Ascending aorta (tissue), 2 donors: ENCODE results near the gene NKG7. TPM values are rescaled to one million over a fixed set of nuclear protein-coding genes. Genes with fewer than 3 reads are reported as not detected.
A peak's percentile ranks its signal among the peaks of the same experiment; 100 is the strongest.

ENCODE experiments used
- DNase-seq, 2 donors: peaks; one replicate each; pipeline ENCODE4 v3.0.0-alpha.2; 2019; ENCODE audit warnings: low spot score in 2 of 2
- H3K27ac ChIP-seq, 2 donors: fragments of 200-600 bp; sonication (generic); one replicate each; pipeline ENCODE4 v1.5.1; 2016 to 2017; ENCODE audit warnings: mild to moderate bottlenecking in 1 of 2
- H3K27me3 ChIP-seq: fragments of 200-600 bp; sonication (generic); one replicate; pipeline ENCODE4 v1.5.1; 2017
- H3K36me3 ChIP-seq, 2 donors: fragments of 200-600 bp; sonication (generic); one replicate each; pipeline ENCODE4 v1.5.1; 2016
- H3K4me1 ChIP-seq, 2 donors: fragments of 200-600 bp; sonication (generic); one replicate each; pipeline ENCODE4 v1.5.1; 2016 to 2017; ENCODE audit warnings: mild to moderate bottlenecking in 1 of 2
- H3K4me3 ChIP-seq, 2 donors: fragments of 200-600 bp; sonication (generic); one replicate each; pipeline ENCODE4 v1.5.1; 2016 to 2017; ENCODE audit warnings: mild to moderate bottlenecking in 1 of 2
- H3K9me3 ChIP-seq, 2 donors: fragments of 200-600 bp; sonication (generic); one replicate each; pipeline ENCODE4 v1.5.1; 2016
- intact Hi-C: fragments of 100-400 bp; cut with DNase I; formaldehyde crosslinking; loops from one replicate; pipeline ENCODE4 v1.15.1; 2023
- total RNA-seq: library from RNA; depleted of rRNA; stranded (reverse); fragments of >200 nt; gene quantifications from one replicate; pipeline ENCODE4 v1.1.0, GENCODE V29; 2016
- TF ChIP-seq, protein P1 (sequence below), 3 experiments: fragments of 200-600 bp in 2 of 3; fragments of 450-650 bp in 1 of 3; sonication (generic) in 2 of 3; IDR thresholded peaks; one replicate each; pipeline ENCODE4 v1.5.1; 2016 to 2019; ENCODE audit warnings: antibody characterized with exemption in 3 of 3, mild to moderate bottlenecking in 1 of 3, moderate library complexity in 1 of 3

The NKG7 gene
- total RNA-seq, 1 donor from 2014 or later: 30.2 TPM

DNA sequence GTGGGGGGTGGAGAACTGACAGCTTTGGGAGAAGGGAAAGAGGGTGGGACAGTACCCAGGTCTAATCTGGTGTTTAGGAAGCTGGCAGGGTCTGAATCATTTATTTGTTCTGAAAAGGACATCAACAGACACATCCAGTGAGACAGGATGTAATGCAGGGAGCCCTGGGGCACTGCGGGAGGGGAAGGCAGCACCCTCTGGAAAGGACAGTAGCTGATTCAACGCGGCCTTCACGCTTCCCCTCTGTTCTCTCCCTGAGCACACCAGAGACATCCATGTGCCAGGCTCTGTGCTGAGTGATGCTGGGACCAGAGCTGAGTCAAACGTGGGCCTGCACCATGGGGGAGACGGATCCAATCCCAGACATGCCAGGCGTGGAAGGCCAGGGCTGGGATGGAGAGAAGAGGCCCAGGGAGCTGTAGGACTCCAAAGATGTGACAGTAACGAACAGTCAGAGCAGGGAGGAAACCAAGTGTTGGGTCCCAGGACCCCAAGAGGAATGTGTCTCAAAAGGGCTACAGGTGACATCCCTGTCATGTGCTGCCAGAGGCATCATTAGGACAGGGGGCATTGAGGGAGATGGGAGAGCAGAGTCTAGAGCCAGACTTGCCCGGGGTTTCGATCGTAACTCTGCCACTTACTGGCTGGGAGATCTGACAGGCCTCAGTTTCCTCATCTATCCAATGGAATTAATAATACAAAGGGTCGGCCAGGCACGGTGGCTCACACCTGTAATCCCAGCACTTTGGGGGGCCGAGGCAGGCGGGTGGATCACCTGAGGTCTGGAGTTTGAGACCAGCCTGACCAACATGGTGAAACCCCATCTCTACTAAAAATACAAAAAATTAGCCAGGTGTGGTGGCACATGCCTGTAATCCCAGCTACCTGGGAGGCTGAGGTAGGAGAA is 8.0 kb downstream of the NKG7 start:
- intact Hi-C loops: loop anchor here (5.0 to 10.0 kb wide), 7 partner anchors 230 to 980 kb away; partner anchors contain the start of genes ASPDH, CTU1, JOSD2 and POLD1
- H3K4me3 ChIP-seq: peak overlapping the region in 1 of 2 donors; percentile 82
- TF ChIP-seq, protein P1, sequence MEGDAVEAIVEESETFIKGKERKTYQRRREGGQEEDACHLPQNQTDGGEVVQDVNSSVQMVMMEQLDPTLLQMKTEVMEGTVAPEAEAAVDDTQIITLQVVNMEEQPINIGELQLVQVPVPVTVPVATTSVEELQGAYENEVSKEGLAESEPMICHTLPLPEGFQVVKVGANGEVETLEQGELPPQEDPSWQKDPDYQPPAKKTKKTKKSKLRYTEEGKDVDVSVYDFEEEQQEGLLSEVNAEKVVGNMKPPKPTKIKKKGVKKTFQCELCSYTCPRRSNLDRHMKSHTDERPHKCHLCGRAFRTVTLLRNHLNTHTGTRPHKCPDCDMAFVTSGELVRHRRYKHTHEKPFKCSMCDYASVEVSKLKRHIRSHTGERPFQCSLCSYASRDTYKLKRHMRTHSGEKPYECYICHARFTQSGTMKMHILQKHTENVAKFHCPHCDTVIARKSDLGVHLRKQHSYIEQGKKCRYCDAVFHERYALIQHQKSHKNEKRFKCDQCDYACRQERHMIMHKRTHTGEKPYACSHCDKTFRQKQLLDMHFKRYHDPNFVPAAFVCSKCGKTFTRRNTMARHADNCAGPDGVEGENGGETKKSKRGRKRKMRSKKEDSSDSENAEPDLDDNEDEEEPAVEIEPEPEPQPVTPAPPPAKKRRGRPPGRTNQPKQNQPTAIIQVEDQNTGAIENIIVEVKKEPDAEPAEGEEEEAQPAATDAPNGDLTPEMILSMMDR (IDR thresholded peaks at IDR 0.05): no peak

DNA sequence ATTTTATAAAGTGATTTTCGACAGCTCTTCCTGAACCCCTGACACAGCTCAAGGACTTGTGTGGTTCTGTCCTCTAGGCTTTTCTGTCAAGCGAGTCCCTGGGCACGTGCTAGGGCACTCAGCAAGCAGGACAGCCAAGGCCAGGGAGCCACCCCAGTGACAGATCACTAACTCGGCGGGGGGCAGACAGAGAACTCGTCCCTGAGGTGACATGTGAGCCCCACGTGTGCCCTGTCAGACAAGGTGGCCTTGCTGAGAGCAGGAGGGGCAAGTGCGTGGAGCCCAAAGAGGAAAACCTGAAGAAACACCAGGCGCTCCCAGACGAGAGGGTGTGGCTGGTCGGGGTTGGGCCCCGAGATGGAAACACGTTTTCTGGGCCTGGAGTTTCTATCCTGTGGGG is 11.2 kb downstream of the NKG7 start:
- DNase-seq: no peak
- intact Hi-C loops: loop anchor here (10.0 kb wide), 6 partner anchors 234 to 976 kb away; partner anchors contain the start of genes ASPDH, CTU1, JOSD2 and POLD1

More for the DNA sequence above, 8.0 kb downstream of the NKG7 start:
- no peaks in the 10 kb centered on the region for H3K27me3 ChIP-seq
- H3K27ac ChIP-seq: peak overlapping the region in 1 of 2 donors; percentile 83
- no peaks in the 10 kb centered on the region for H3K36me3 ChIP-seq
- peaks cover 11 to 17% of the 10 kb centered on the region in 2 donors for H3K4me1 ChIP-seq
- no peaks in the 10 kb centered on the region for H3K9me3 ChIP-seq
- no peak for DNase-seq

GRCh38 chr19:51359294-51359693 is 13.2 kb downstream of the NKG7 start:
- peaks cover 5 to 7% of the 10 kb centered on the region in 2 donors for H3K4me1 ChIP-seq

More for the DNA sequence above, 11.2 kb downstream of the NKG7 start:
- no peaks in the 10 kb centered on the region for H3K27me3 ChIP-seq
- no peak overlapping the region for H3K27ac ChIP-seq
- no peaks in the 10 kb centered on the region for H3K9me3 ChIP-seq
- TF ChIP-seq, protein P1 (IDR thresholded peaks at IDR 0.05): no peak
- no peaks in the 10 kb centered on the region for H3K36me3 ChIP-seq
- H3K4me1 ChIP-seq: peaks cover 11 to 13% of the 10 kb centered on the region in 2 donors
- no peak overlapping the region for H3K4me3 ChIP-seq

DNA sequence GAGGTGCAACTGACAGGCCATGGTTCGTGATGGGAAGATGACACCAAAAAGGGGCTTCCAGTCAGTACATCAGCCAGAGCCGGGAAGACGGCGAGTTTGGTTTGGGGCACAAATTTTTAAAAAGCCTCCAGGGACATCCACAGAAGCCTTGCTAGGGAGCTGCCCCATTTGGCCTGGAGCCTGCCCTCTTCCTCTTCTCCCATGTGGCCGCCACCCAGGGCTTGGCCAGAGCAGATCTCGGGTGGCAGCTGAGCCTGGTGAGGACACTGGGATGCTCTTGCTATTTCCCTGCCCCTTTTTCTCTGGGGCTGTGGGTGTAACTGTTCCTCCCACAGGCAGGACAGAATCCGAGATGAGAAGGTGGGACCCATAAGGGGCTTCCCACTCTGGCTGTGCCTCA is 14.5 kb downstream of the NKG7 start:
- TF ChIP-seq, protein P1 (IDR thresholded peaks at IDR 0.05): no peak
- Histone ChIP-seq H3K4me1 (peaks cover 5% of the 10 kb centered on the region in 2 donors), H3K27ac (no peak overlapping the region), H3K27me3 (no peaks in the 10 kb centered on the region), H3K9me3 (no peaks in the 10 kb centered on the region), H3K4me3 (no peak overlapping the region), H3K36me3 (peaks cover 2 to 3% of the 10 kb centered on the region in 2 donors)
- no peak for DNase-seq
- intact Hi-C loops: no loop called here

More at GRCh38 chr19:51359294-51359693, 13.2 kb downstream of the NKG7 start:
- TF ChIP-seq, protein P1 (IDR thresholded peaks at IDR 0.05): no peak
- H3K27ac ChIP-seq: no peak overlapping the region
- H3K9me3 ChIP-seq: no peaks in the 10 kb centered on the region
- no peak for DNase-seq
- H3K27me3 ChIP-seq: no peaks in the 10 kb centered on the region
- H3K4me3 ChIP-seq: no peak overlapping the region
- no peaks in the 10 kb centered on the region for H3K36me3 ChIP-seq
- intact Hi-C loops: no loop called here

- no peak for DNase-seq
- no peak overlapping the region for H3K4me3 ChIP-seq
- H3K36me3 ChIP-seq: peaks cover 9 to 12% of the 10 kb centered on the region in 2 donors
- TF ChIP-seq, protein P1 (IDR thresholded peaks at IDR 0.05): no peak
- intact Hi-C loops: no loop called here
- H3K27ac ChIP-seq: no peak overlapping the region
- no peaks in the 10 kb centered on the region for H3K9me3 ChIP-seq
- no peaks in the 10 kb centered on the region for H3K4me1 ChIP-seq
- no peaks in the 10 kb centered on the region for H3K27me3 ChIP-seq
Measured at GRCh38 chr19:51356159-51356801, 16.2 kb downstream of the NKG7 start.
